Endothelial cell of umbilical vein (primary cell): ENCODE data around the gene RAD9A. TPM values are rescaled to one million over a fixed set of nuclear protein-coding genes. Genes with fewer than 3 reads are reported as not detected.

ENCODE experiments used
- BruUV-seq: library from RNA; stranded (reverse); fragments of 400-500 nt; replicated peaks from 2 replicates; lab custom pipeline; 2021; lab: Mats Ljungman, UMichigan
- CTCF ChIA-PET: fragments of 300-600, 350-600 bp; sonication (Branson Sonifier 250); formaldehyde crosslinking; loops from one replicate; lab custom pipeline; 2021; ENCODE audit warnings: antibody characterized with exemption, inconsistent platforms; lab: Charles Lee
- POLR2A ChIA-PET: fragments of 300-600, 350-600 bp; sonication (Branson Sonifier 250); formaldehyde crosslinking; loops from one replicate; lab custom pipeline; 2021; ENCODE audit warnings: antibody characterized with exemption, inconsistent platforms; lab: Charles Lee
- DNase-seq: peaks from one replicate; pipeline ENCODE4 v3.0.0-alpha.2; 2011; ENCODE audit warnings: low read depth, low spot score
- FAIRE-seq: peaks from 2 replicates; lab custom pipeline; 2011; peaks lifted over from hg19 to GRCh38; lab: Jason Lieb, UNC
- H2AFZ ChIP-seq: 2 replicates; pipeline ENCODE4 v1.6.0; 2012; ENCODE audit warnings: low read depth, low read length, control low read depth, inconsistent platforms
- H3K27ac ChIP-seq: 2 replicates; pipeline ENCODE4 v1.5.1; 2011; ENCODE audit warnings: low read depth, mild to moderate bottlenecking, control low read depth, low read length, moderate library complexity; ENCODE audit not compliant: insufficient read depth
- H3K27me3 ChIP-seq, 2 experiments: 2 replicates each; pipeline versions ENCODE4 v1.6.0 to v1.6.1; 2011; ENCODE audit warnings: low read length in 2 of 2, mixed read lengths in 1 of 2; ENCODE audit not compliant: control insufficient read depth in 2 of 2, insufficient read depth in 2 of 2
- H3K36me3 ChIP-seq, 2 experiments: 2 replicates in 1 of 2; 3 replicates in 1 of 2; pipeline ENCODE4 v1.5.1; 2011; ENCODE audit warnings: low read length in 2 of 2, mild to moderate bottlenecking in 1 of 2, moderate library complexity in 1 of 2; ENCODE audit not compliant: control insufficient read depth in 2 of 2, insufficient read depth in 2 of 2; ENCODE audit errors: extremely low read depth in 1 of 2
- H3K4me1 ChIP-seq: 3 replicates; pipeline ENCODE4 v1.5.1; 2011; ENCODE audit warnings: mild to moderate bottlenecking, low read length; ENCODE audit not compliant: control insufficient read depth, insufficient read depth; ENCODE audit errors: extremely low read depth
- H3K4me2 ChIP-seq: 2 replicates; pipeline ENCODE4 v1.6.1; 2011; ENCODE audit warnings: low read length, control low read depth, mixed read lengths; ENCODE audit not compliant: insufficient read depth
- H3K4me3 ChIP-seq, 3 experiments: fragments of 200-600 bp in 1 of 3; sonication (generic), shearing (Covaris generic) in 1 of 3; replicated peaks in 1 of 3; 2 replicates each; pipeline ENCODE4 v1.5.1; 2011 to 2016; ENCODE audit warnings: control low read depth in 3 of 3, low read length in 3 of 3, mild to moderate bottlenecking in 2 of 3, inconsistent platforms in 1 of 3, low read depth in 1 of 3, moderate library complexity in 1 of 3; ENCODE audit not compliant: insufficient read depth in 1 of 3
- H3K79me2 ChIP-seq: 2 replicates; pipeline ENCODE4 v1.6.0; 2012; ENCODE audit warnings: low read length, inconsistent platforms; ENCODE audit not compliant: control insufficient read depth, insufficient read depth
- H3K9ac ChIP-seq: replicated peaks from 2 replicates; pipeline ENCODE3; 2011; ENCODE audit warnings: low read length, control low read depth; ENCODE audit not compliant: insufficient read depth; ENCODE audit errors: extremely low read depth
- H3K9me1 ChIP-seq: replicated peaks from 3 replicates; pipeline ENCODE4 v1.6.0; 2011; ENCODE audit warnings: mild to moderate bottlenecking, low read length; ENCODE audit not compliant: control insufficient read depth, insufficient read depth; ENCODE audit errors: extremely low read depth
- H3K9me3 ChIP-seq: replicated peaks from 2 replicates; pipeline ENCODE4 v1.5.1; 2012; ENCODE audit warnings: low read length, inconsistent platforms; ENCODE audit not compliant: control insufficient read depth, insufficient read depth
- H4K20me1 ChIP-seq: replicated peaks from 2 replicates; pipeline ENCODE3; 2011; ENCODE audit warnings: mild to moderate bottlenecking, low read length; ENCODE audit not compliant: control insufficient read depth, insufficient read depth; ENCODE audit errors: extremely low read depth
- EZH2 ChIP-seq: IDR thresholded peaks from 2 replicates; pipeline ENCODE4 v1.6.1; 2012; ENCODE audit warnings: borderline replicate concordance, low read depth, mild to moderate bottlenecking, moderate library complexity, low read length, inconsistent platforms; ENCODE audit not compliant: severe bottlenecking
- FOS ChIP-seq: IDR thresholded peaks from 2 replicates; pipeline ENCODE4 v1.6.1; 2011; ENCODE audit warnings: mild to moderate bottlenecking, low read length, moderate library complexity, borderline replicate concordance; ENCODE audit not compliant: insufficient read depth
- GATA2 ChIP-seq: IDR thresholded peaks from 2 replicates; pipeline ENCODE4 v1.7.0; 2011; ENCODE audit warnings: low read depth, mild to moderate bottlenecking, moderate library complexity, mixed read lengths, low read length; ENCODE audit not compliant: insufficient read length, insufficient read depth
- JUN ChIP-seq: IDR thresholded peaks from 2 replicates; pipeline ENCODE4 v1.6.1; 2011; ENCODE audit warnings: borderline replicate concordance, low read depth; ENCODE audit not compliant: insufficient read length, insufficient read depth
- MYC ChIP-seq: IDR thresholded peaks from one replicate; pipeline ENCODE4 v1.6.1; 2011; ENCODE audit warnings: mild to moderate bottlenecking, low read depth, low read length
- POLR2A ChIP-seq: IDR thresholded peaks from 2 replicates; pipeline ENCODE4 v1.6.1; 2012; ENCODE audit warnings: low read depth, mild to moderate bottlenecking, control low read depth, low read length
- POLR2AphosphoS5 ChIP-seq: IDR thresholded peaks from 2 replicates; pipeline ENCODE4 v1.6.1; 2012; ENCODE audit warnings: low read depth, mild to moderate bottlenecking, control low read depth, low read length, moderate library complexity; ENCODE audit not compliant: insufficient read depth
- dilution Hi-C: fragments of 300-500 bp; cut with MboI; formaldehyde crosslinking; loops from one replicate; pipeline ENCODE4 v1.15.0; 2019; ENCODE audit warnings: low sequenced_read_pairs; ENCODE audit not compliant: extremely low pct_ligation_motif_present
- intact Hi-C: fragments of 100-400 bp; cut with micrococcal nuclease; formaldehyde crosslinking; loops from one replicate; pipeline ENCODE4 v1.10.0; 2022
- polyA plus RNA-seq, 4 experiments: library from polyadenylated mRNA; depleted of rRNA in 3 of 4; stranded (reverse) in 3 of 4; unstranded in 1 of 4; fragments of >200 nt; gene quantifications; 2 replicates each; pipeline versions ENCODE4 v1.2.1 to v1.2.3, GENCODE V29; 2011 to 2012; ENCODE audit warnings: missing spikeins in 1 of 4
- total RNA-seq: library from RNA; stranded (reverse); gene quantifications from 2 replicates; pipeline ENCODE4 v1.2.3, GENCODE V29; 2021
- TF ChIP-seq, protein P1 (sequence below): IDR thresholded peaks from 2 replicates; pipeline ENCODE4 v1.6.1; 2011; ENCODE audit not compliant: insufficient read depth, insufficient read length
- TF ChIP-seq, protein P2 (sequence below), 2 donors: IDR thresholded peaks; 1 replicate in 1 of 2; 2 replicates in 1 of 2; pipeline ENCODE4 v1.5.1; 2011; ENCODE audit warnings: low read length in 2 of 2, mild to moderate bottlenecking in 2 of 2, moderate library complexity in 2 of 2, control low read depth in 1 of 2, inconsistent platforms in 1 of 2, low read depth in 1 of 2; ENCODE audit not compliant: insufficient read depth in 1 of 2; ENCODE audit errors: extremely low read depth in 1 of 2

The RAD9A gene
- total and polyA plus RNA-seq, 2 donors (not counting 3 experiments of a cell fraction or from before 2014, with no cell fraction given) = 18.4 to 22.2 TPM

DNA sequence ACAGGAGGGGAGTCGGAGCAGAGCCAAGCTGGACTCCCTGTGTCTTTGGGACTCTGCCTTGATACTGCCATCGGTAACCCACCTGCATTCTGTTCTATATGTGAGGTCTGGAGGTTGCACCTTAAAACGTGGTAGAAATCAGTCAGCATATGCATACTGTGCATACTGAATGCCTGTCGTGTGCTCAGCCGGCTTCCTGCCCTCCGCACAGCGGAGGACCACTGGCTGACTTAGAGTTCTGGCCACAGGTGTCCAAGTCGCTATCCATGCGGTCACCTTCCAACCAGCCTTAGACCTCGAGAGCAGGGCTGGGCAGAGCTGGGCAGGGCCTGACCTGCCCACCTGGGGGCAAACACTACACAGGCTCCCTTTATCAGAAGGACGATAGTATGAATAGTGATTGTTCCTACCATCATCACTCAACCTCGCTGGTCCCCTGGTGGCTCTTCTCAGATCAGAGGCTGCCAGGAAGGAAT, 15.9 kb downstream of the RAD9A start:
- H3K9me1 ChIP-seq = no peaks in the 10 kb centered on the region
- POLR2A ChIA-PET = no interaction called here
- peaks cover 0 to 3% of the 10 kb centered on the region in 2 experiments for H3K27me3 ChIP-seq
- no peak overlapping the region for H3K27ac ChIP-seq
- no peaks in the 10 kb centered on the region for H3K4me1 ChIP-seq
- H3K4me3 ChIP-seq = no peak overlapping the region
- no peak overlapping the region for H3K4me2 ChIP-seq
- dilution Hi-C loops (no loop called here), intact Hi-C loops (no loop called here)
- TF ChIP-seq POLR2AphosphoS5 = no peak
- no peaks in the 10 kb centered on the region for H4K20me1 ChIP-seq
- no peak overlapping the region for H2AFZ ChIP-seq
- H3K79me2 ChIP-seq = no peaks in the 10 kb centered on the region
- H3K9me3 ChIP-seq = no peaks in the 10 kb centered on the region
- no peak for FAIRE-seq
- H3K9ac ChIP-seq = no peak overlapping the region
- H3K36me3 ChIP-seq = no peaks in the 10 kb centered on the region
- no peak for DNase-seq
- CTCF ChIA-PET = interaction anchor here (1.0 to 1.3 kb wide), 2 partner anchors 10 to 13 kb away, joined by 3 read pairs; no protein-coding TSS in a partner anchor
- no TSS peak for BruUV-seq

DNA sequence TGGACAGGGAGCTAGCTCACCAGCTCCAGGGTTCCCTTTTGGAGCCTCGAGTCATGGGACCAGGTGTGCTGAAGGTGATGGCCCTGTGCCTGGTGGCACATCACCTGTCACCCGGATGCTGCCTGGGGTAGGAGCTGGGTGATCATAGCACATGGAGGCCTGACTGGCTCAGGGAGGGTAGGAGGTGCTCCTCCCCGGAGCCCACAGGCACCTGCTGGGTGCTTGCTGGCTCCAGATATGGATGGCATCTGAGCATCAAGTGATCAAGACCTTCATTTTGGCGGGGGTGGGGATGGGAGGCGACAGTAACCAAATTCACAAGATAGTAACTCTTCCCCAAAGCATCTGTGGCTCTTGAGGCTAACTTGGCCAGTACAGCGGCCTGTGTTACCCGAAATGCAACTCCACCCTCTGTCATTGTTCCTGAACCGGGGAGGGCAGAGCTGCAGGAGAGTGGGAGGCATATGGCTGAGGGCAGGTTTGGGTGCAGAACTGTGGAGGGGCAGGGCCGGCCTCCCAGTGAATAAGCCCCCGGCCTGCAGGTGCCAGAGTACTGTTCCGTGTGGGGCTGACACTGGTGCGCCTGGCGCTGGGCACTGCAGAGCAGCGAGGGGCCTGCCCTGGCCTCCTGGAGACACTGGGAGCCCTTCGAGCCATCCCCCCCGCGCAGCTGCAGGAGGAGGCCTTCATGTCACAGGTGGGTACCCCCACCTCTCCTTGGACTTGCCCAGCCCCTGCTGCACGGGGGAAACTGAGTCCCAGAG, 16.8 kb downstream of the RAD9A start:
- no peak overlapping the region for H2AFZ ChIP-seq
- no peaks in the 10 kb centered on the region for H3K36me3 ChIP-seq
- no peaks in the 10 kb centered on the region for H3K79me2 ChIP-seq
- H4K20me1 ChIP-seq = no peaks in the 10 kb centered on the region
- H3K27ac ChIP-seq = no peak overlapping the region
- no peak for TF ChIP-seq MYC
- TF ChIP-seq POLR2AphosphoS5 = no peak
- TF ChIP-seq, protein P1, sequence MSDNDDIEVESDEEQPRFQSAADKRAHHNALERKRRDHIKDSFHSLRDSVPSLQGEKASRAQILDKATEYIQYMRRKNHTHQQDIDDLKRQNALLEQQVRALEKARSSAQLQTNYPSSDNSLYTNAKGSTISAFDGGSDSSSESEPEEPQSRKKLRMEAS = no peak
- TF ChIP-seq FOS = no peak
- TF ChIP-seq, protein P2, sequence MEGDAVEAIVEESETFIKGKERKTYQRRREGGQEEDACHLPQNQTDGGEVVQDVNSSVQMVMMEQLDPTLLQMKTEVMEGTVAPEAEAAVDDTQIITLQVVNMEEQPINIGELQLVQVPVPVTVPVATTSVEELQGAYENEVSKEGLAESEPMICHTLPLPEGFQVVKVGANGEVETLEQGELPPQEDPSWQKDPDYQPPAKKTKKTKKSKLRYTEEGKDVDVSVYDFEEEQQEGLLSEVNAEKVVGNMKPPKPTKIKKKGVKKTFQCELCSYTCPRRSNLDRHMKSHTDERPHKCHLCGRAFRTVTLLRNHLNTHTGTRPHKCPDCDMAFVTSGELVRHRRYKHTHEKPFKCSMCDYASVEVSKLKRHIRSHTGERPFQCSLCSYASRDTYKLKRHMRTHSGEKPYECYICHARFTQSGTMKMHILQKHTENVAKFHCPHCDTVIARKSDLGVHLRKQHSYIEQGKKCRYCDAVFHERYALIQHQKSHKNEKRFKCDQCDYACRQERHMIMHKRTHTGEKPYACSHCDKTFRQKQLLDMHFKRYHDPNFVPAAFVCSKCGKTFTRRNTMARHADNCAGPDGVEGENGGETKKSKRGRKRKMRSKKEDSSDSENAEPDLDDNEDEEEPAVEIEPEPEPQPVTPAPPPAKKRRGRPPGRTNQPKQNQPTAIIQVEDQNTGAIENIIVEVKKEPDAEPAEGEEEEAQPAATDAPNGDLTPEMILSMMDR (IDR thresholded peaks at IDR 0.05; ENCODE audit: extremely low read depth in 1 of 2, insufficient read depth in 1 of 2, low read depth in 1 of 2, low read length in 2 of 2) = no peak
- TF ChIP-seq POLR2A = no peak
- no peak for TF ChIP-seq EZH2
- no peak for TF ChIP-seq GATA2
- TF ChIP-seq JUN = no peak
- ChIA-PET POLR2A (no interaction called here), CTCF (interaction anchor here (1.3 kb wide), 1 partner anchor 10 kb away, joined by 3 read pairs; no protein-coding TSS in a partner anchor)
- H3K27me3 ChIP-seq = peaks cover 0 to 4% of the 10 kb centered on the region in 2 experiments
- H3K9me3 ChIP-seq = no peaks in the 10 kb centered on the region
- no peaks in the 10 kb centered on the region for H3K9me1 ChIP-seq
- H3K9ac ChIP-seq = no peak overlapping the region
- FAIRE-seq (no peak), DNase-seq (no peak)
- intact Hi-C loops = no loop called here
- dilution Hi-C loops = no loop called here
- no TSS peak for BruUV-seq
- H3K4me2 ChIP-seq = no peak overlapping the region
- no peaks in the 10 kb centered on the region for H3K4me1 ChIP-seq
- no peak overlapping the region for H3K4me3 ChIP-seq
